GM12891 (cell line): ENCODE data around the gene BTG1.

Experiments used
- DNase-seq: peaks from one replicate; pipeline ENCODE4 v3.0.0; 2011; ENCODE audit warnings: low spot score; ENCODE audit not compliant: insufficient read length
- FAIRE-seq: peaks from 2 replicates; lab custom pipeline; 2011; peaks lifted over from hg19 to GRCh38; lab: Jason Lieb, UNC
- PAX5 ChIP-seq: IDR thresholded peaks from 2 replicates; pipeline ENCODE4 v1.6.1; 2011; ENCODE audit warnings: low read length, moderate library complexity, mild to moderate bottlenecking; ENCODE audit not compliant: insufficient read depth, severe bottlenecking
- POLR2A ChIP-seq: IDR thresholded peaks from 2 replicates; pipeline ENCODE4 v1.6.1; 2011; ENCODE audit warnings: low read depth, low read length, control low read depth
- POLR2AphosphoS5 ChIP-seq: IDR thresholded peaks from 2 replicates; pipeline ENCODE4 v1.6.1; 2011; ENCODE audit warnings: low read depth, low read length, control low read depth
- POU2F2 ChIP-seq: IDR thresholded peaks from 2 replicates; pipeline ENCODE4 v1.6.1; 2011; ENCODE audit warnings: low read depth, mild to moderate bottlenecking, control low read depth, low read length, moderate library complexity
- SPI1 ChIP-seq: IDR thresholded peaks from 2 replicates; pipeline ENCODE4 v1.6.1; 2011; ENCODE audit warnings: low read depth, low read length, control low read depth
- TAF1 ChIP-seq: IDR thresholded peaks from 2 replicates; pipeline ENCODE4 v1.6.1; 2011; ENCODE audit warnings: low read depth, low read length, control low read depth

The BTG1 gene

GRCh38 chr12:92121826-92122225 is 23.8 kb downstream of the BTG1 start:
- TF ChIP-seq POLR2A = 0 out of 2 replicates have a peak, but pooled peaks have one; percentile 18
- TF ChIP-seq POLR2AphosphoS5 = no peak
- no peak for TF ChIP-seq TAF1
- DNase-seq (no peak), FAIRE-seq (no peak)

- no peak for FAIRE-seq
Measured at GRCh38 chr12:92118826-92119536, 26.7 kb downstream of the BTG1 start.

GRCh38 chr12:92114834-92115233 is 30.8 kb downstream of the BTG1 start:
- FAIRE-seq (no peak), DNase-seq (no peak)

More at GRCh38 chr12:92118826-92119536, 26.7 kb downstream of the BTG1 start:
- DNase-seq = no peak
- no peak for TF ChIP-seq POLR2A

GRCh38 chr12:92111256-92111655 is 34.4 kb downstream of the BTG1 start:
- no peak for TF ChIP-seq PAX5
- TF ChIP-seq TAF1 = no peak
- TF ChIP-seq POLR2A = no peak
- TF ChIP-seq POLR2AphosphoS5 = no peak
- no peak for TF ChIP-seq POU2F2
- TF ChIP-seq SPI1 = no peak
- FAIRE-seq (no peak), DNase-seq (no peak)

More at GRCh38 chr12:92114834-92115233, 30.8 kb downstream of the BTG1 start:
- TF ChIP-seq POU2F2 (no peak), TAF1 (no peak), SPI1 (no peak), POLR2AphosphoS5 (no peak), PAX5 (no peak), POLR2A (no peak)

- DNase-seq (no peak), FAIRE-seq (no peak)
- TF ChIP-seq POU2F2 (no peak), PAX5 (no peak), SPI1 (no peak), POLR2AphosphoS5 (no peak)
Measured at GRCh38 chr12:92110083-92110640, 35.5 kb downstream of the BTG1 start.

- TF ChIP-seq SPI1 = no peak
- TF ChIP-seq PAX5 = no peak
- FAIRE-seq = no peak
- no peak for DNase-seq
Measured at GRCh38 chr12:92109613-92110012, 36.0 kb downstream of the BTG1 start.

GRCh38 chr12:92108651-92109050 is 37.0 kb downstream of the BTG1 start:
- no peak for TF ChIP-seq TAF1
- TF ChIP-seq POLR2AphosphoS5 = no peak
- no peak for TF ChIP-seq POU2F2
- TF ChIP-seq PAX5 = no peak
- TF ChIP-seq SPI1 = no peak
- no peak for TF ChIP-seq POLR2A
- no peak for FAIRE-seq
- no peak for DNase-seq

- TF ChIP-seq PAX5 (no peak), SPI1 (no peak), POU2F2 (no peak), POLR2AphosphoS5 (no peak), POLR2A (no peak), TAF1 (no peak)
- no peak for FAIRE-seq
- no peak for DNase-seq
Measured at GRCh38 chr12:92107621-92108131, 38.0 kb downstream of the BTG1 start.

- DNase-seq (no peak), FAIRE-seq (no peak)
- TF ChIP-seq POU2F2 (no peak), POLR2A (no peak), POLR2AphosphoS5 (no peak), TAF1 (no peak), PAX5 (no peak), SPI1 (no peak)
Measured at GRCh38 chr12:92107094-92107493, 38.6 kb downstream of the BTG1 start.

GRCh38 chr12:92105676-92106075 is 40.0 kb downstream of the BTG1 start:
- TF ChIP-seq POLR2AphosphoS5 (no peak), SPI1 (no peak), POU2F2 (no peak), POLR2A (no peak), TAF1 (no peak), PAX5 (no peak)
- DNase-seq (no peak), FAIRE-seq (no peak)

- TF ChIP-seq SPI1 (no peak), POLR2AphosphoS5 (no peak), TAF1 (no peak), POLR2A (no peak), POU2F2 (no peak), PAX5 (no peak)
- DNase-seq (no peak), FAIRE-seq (no peak)
Measured at GRCh38 chr12:92105110-92105509, 40.5 kb downstream of the BTG1 start.
